Cerebellar nuclear complex (tissue), 1 donor: Measurements from ENCODE around the gene VRK1.
"Not testable (repeated sequence)": the region's sequence is repeated elsewhere in the genome, so short reads cannot be mapped to it uniquely, and the experiment has no call there.

Experiments
- DNase-seq, 2 experiments: peaks; one replicate each; lab custom pipeline; 2025; lab: John Stamatoyannopoulos, UW

VRK1 gene

GRCh38 chr14:96883974-96884373 lies 86.8 kb downstream of the VRK1 start:
- not testable (repeated sequence) for DNase-seq

GRCh38 chr14:96888158-96888557 lies 91.0 kb downstream of the VRK1 start:
- no peak for DNase-seq

DNA sequence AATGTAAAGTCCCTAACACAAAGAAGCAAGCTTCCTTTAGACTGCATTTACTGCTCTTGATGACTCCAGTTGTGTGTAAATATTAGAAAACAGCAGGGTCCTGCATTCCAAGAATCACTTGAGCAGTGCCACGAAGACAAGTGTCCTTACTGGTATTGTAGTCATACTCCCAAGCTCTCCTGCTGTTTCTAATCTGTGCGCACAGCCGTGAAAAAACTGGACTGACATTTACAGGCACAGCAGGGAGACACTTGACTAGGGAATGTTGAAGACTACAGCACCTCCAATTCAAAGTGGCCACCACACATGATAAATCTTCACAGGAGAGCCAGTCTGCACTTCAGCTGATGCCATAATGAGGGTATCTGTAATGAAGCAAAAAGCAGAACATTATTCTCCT lies 91.4 kb downstream of the VRK1 start:
- DNase-seq = no peak

- no peak for DNase-seq
These were observed 91.9 kb downstream of the VRK1 start for GRCh38 chr14:96889091-96889490.

DNA sequence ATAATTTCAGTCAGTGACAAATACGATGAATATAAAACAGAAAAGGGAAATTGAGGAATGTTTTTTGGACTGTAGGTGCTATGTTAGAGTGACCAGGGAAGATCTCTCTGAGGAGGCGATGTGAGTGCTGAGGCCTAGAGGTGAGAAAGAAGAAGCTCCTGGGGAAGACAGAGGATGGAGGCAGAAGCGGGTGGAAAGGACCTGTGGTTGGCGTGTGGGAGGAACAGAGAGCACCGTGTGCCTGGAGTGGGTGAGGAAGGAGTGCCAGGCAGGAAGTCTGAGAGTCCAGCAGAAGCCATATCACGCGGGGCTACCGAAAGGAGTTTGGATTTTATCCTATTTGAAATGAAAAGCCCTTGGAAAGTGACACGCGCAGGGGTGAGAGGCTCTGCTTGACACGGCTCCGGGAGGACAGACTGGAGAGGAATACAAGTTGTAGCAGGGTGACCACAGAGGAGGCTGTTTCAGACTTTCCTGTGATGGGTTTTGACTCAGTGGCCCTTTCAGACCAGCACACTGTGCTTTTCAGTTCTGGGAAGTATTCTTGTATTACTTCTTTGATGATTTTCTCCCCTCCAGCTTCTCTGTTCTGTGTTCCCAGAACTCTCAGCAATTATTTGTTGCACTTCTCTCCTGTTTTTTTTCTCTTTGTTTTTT lies 96.9 kb downstream of the VRK1 start:
- DNase-seq = no peak

DNA sequence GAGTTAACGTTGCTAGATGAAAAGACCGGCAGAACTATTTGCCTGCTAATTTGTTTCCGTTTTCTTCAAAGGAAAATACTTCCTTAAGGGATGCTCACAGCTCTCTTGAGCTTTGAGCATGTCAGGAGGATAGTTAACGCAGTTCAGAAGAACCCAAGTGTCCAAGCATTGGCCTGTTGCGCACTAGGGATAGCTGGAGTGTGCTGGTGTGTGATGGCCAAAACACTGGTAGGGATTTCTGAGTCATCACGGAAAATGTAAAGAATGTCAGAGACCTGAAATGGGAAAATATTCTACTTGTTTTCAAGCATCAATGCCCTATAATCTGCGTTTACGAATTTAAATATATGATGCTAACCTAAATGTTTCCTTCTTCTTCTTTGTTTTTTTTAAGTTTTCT lies 97.8 kb downstream of the VRK1 start:
- DNase-seq = no peak

DNA sequence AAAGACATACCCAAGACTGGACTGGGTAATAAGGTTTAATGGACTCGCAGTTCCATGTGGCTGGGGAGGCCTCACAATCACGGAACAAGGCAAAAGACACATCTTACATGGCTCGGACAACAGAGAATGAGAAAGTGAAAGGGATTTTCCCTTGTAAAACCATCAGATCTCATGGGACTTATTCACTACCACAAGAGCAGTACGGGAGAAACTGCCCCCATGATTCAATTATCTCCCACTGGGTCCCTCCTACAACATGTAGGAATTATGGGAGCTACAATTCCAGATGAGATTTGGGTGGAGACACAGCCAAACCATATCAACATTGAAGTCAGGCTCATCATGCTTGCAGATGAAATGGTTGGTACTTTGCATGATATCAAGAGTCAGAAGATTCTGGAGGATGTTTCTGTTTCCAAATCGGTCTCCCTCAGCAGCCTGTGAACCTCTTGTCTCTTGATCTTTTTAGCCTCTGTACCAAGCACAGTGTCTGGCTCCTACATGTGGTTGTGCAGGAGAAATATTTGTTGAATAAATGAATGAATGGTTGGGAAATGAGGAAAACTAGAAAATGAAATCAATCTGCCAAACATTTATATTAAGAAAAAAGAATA lies 98.6 kb downstream of the VRK1 start:
- no peak for DNase-seq

GRCh38 chr14:96897184-96897583 lies 100.0 kb downstream of the VRK1 start:
- DNase-seq = no peak

- no peak for DNase-seq
These were observed 104.0 kb downstream of the VRK1 start for GRCh38 chr14:96901227-96901626.

GRCh38 chr14:96902004-96902403 lies 104.8 kb downstream of the VRK1 start:
- no peak for DNase-seq

DNA sequence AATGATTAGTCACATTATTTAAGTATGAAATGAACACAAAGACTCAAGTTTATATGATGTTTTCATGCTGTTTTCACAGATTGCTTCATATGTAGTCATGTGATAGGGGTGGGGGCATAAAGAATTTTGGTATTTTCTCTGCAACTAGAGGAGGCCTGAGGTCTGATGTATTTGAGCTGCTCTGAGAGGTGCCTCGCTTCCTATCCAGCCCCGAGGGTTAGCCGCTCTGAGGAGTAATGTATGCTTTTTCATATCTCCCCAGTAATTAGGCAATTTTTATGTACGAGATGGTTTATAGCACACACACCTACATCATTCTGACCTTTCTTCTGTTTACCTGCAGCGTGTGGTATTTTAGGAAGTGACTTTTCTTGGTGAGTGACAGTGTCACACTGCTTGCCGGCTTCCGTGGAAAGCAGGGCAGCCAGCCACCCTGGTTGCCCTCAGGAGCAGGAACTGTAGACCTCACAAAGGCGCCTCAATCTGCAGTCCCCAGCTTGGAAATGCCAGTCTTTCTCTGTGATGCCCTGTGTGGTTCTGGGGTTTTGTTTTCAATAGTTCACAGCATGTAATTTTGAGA lies 106.4 kb downstream of the VRK1 start:
- DNase-seq = no peak

DNA sequence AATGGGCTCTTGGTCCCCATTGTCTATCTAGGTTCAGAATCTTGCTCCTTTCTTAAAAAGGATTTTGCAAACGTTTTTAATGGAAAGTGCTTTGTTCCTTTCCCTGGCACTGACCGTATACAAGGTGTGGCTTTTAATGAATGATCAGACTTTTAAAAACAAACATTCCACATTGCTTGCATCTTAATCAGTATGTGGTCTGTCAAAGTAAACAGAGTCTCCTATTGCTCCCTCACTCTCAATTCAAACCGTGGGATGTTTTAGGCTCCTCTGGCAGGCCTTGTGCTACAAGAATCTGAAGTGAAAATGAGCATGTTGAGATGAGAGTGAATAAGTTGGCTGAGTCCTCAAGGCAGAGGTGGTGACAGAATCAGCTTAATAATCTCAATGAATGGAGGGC lies 107.0 kb downstream of the VRK1 start:
- DNase-seq = no peak

GRCh38 chr14:96905065-96905464 lies 107.9 kb downstream of the VRK1 start:
- DNase-seq = no peak

- DNase-seq = no peak
These were observed 108.6 kb downstream of the VRK1 start for GRCh38 chr14:96905825-96906224.

DNA sequence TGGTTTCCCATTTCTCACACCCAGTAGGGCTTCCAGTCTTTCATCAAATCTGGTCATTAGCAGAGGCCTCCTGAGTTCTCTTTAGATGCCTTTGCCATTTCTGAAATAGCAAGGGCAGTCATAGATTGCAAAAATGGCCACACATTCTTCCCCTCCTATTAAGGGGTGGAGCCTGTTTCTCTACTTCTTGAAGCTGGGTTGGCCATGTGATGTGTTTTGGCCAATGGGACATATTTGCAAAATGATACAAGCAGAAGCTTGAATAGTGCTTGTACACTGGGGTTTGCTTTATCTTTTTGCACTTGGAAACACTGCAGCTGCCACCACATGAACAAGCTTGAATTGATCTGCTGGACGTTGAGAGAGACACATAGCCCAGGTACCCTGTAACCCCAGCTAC lies 109.3 kb downstream of the VRK1 start:
- DNase-seq = no peak

- no peak for DNase-seq
These were observed 112.7 kb downstream of the VRK1 start for GRCh38 chr14:96909841-96910364.

- DNase-seq = no peak
These were observed 114.4 kb downstream of the VRK1 start for GRCh38 chr14:96911499-96912149.

GRCh38 chr14:96914571-96915128 lies 117.5 kb downstream of the VRK1 start:
- no peak for DNase-seq

- DNase-seq = no peak
These were observed 118.3 kb downstream of the VRK1 start for GRCh38 chr14:96915478-96915877.

DNA sequence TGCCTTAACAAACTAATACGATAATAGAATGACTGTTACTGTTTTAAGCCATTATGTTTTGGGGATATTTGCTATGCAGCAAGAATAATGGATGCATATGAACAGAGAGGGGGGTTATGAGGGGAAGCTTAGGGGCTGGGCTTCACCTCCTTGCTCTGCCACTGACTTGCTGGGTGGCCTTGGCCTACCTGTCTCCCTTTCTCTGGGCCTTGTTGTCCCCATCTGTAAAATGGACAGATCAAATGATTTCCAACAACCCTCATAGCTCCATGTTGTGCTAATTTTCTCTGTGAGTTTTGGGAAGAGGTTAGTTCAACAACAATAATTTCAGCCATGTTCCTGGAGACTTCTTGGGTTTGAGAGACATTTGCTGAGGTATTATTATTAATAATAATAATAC lies 119.6 kb downstream of the VRK1 start:
- no peak for DNase-seq

GRCh38 chr14:96917442-96917963 lies 120.3 kb downstream of the VRK1 start:
- no peak for DNase-seq

DNA sequence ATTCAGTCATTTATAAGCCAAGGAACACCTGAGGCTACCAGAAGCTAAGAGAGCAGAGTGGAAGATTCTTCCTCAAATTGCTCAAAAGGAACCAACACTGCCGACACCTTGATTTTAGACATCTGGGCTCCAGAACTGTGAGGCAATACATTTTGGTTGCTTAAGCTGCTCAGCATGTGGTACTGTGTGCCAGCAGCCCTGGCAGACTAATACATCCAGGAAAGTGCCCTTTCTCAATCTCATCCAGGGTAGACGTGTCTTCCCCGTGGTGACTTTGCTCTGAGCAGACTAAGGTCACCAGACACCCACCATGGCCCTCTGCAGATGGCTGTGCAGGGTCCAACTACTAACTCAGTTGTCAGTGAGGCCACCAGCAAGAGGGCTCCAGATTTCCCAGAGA lies 122.8 kb downstream of the VRK1 start:
- DNase-seq = no peak
